ENCODE data around the gene KDM1B.
"Not testable (repeated sequence)": the region's sequence is repeated elsewhere in the genome, so short reads cannot be mapped to it uniquely, and the experiment has no call there.

Gene KDM1B

DNA sequence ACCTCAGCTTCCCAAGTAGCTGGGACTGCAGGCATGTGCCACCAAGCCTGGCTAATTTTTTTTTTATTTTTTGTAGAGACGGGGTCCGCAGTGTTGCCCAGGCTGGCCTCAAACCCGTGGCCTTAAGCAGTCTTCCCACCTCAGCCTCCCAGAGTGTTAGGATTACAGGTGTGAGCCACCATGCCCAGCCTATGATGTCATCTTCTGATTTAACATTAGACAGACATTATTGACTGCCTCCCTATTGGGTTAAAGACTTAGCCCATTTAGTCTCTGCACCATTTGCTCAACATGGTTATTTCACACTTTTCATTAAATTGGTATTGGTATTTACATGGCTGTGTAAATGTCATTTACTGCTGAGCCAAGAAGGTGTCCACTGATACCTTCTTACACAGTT lies 63.0 kb downstream of the KDM1B start:
- peaks cover 61% of the 10 kb centered on the region for H3K36me3 ChIP-seq (ENCODE audit: insufficient read depth, low read length)

DNA sequence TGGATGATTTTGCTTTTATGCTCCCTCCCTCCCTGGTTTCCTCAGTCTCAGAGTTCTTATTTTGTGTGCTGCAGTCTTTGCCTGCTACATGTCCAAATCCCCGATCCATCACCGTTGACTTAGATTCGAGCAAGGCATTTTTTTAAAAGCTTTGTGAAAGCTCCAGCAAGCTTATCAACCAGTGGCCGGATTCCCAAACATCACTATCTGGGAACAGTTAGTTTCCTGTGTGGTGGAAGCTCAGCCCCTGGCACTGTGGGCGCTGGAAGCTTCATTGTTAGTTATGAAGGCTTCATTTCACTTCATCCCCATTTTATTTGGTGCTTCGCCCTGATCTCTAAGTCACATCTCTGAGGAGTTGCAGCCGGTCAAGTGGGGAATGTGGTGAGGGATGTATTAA lies 64.4 kb downstream of the KDM1B start:
- Histone ChIP-seq H3K9ac (ENCODE audit: low read length) (no peak overlapping the region), H3K27me3 (ENCODE audit: insufficient read depth, low read length) (no peaks in the 10 kb centered on the region), H3K27ac (ENCODE audit: low read depth, low read length, poor library complexity, severe bottlenecking) (no peak overlapping the region), H3K36me3 (ENCODE audit: insufficient read depth, low read length) (peaks cover 74% of the 10 kb centered on the region), H3K4me3 (ENCODE audit: low read depth, low read length, poor library complexity, severe bottlenecking) (no peak overlapping the region), H4K20me1 (ENCODE audit: insufficient read depth, low read length) (no peaks in the 10 kb centered on the region), H2AFZ (ENCODE audit: low read length) (no peak overlapping the region), H3K9me2 (ENCODE audit: low read depth, low read length) (no peaks in the 10 kb centered on the region), H3F3A (ENCODE audit: insufficient read depth, low read length) (no peaks in the 10 kb centered on the region; the same call in 1 of the 2 replicates), H3K4me2 (ENCODE audit: low read length) (no peak overlapping the region), H3K9me3 (ENCODE audit: low read length) (no peaks in the 10 kb centered on the region), H3K79me2 (ENCODE audit: insufficient read depth, low read length) (no peaks in the 10 kb centered on the region), H3K4me1 (ENCODE audit: insufficient read depth, low read length, severe bottlenecking) (peaks cover 16% of the 10 kb centered on the region)
- TF ChIP-seq, protein P1, sequence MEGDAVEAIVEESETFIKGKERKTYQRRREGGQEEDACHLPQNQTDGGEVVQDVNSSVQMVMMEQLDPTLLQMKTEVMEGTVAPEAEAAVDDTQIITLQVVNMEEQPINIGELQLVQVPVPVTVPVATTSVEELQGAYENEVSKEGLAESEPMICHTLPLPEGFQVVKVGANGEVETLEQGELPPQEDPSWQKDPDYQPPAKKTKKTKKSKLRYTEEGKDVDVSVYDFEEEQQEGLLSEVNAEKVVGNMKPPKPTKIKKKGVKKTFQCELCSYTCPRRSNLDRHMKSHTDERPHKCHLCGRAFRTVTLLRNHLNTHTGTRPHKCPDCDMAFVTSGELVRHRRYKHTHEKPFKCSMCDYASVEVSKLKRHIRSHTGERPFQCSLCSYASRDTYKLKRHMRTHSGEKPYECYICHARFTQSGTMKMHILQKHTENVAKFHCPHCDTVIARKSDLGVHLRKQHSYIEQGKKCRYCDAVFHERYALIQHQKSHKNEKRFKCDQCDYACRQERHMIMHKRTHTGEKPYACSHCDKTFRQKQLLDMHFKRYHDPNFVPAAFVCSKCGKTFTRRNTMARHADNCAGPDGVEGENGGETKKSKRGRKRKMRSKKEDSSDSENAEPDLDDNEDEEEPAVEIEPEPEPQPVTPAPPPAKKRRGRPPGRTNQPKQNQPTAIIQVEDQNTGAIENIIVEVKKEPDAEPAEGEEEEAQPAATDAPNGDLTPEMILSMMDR (IDR thresholded peaks at IDR 0.05; ENCODE audit: low read length), result no peak
- no peak for TF ChIP-seq EZH2 (IDR thresholded peaks at IDR 0.05; ENCODE audit: borderline replicate concordance, low read length)

More for the DNA sequence above, 63.0 kb downstream of the KDM1B start:
- Histone ChIP-seq H3K4me1 (ENCODE audit: insufficient read depth, low read length, severe bottlenecking) (peaks cover 16% of the 10 kb centered on the region), H3K9ac (ENCODE audit: low read length) (no peak overlapping the region), H3K9me2 (ENCODE audit: low read depth, low read length) (no peaks in the 10 kb centered on the region), H3K27ac (ENCODE audit: low read depth, low read length, poor library complexity, severe bottlenecking) (no peak overlapping the region), H3K9me3 (ENCODE audit: low read length) (no peaks in the 10 kb centered on the region), H4K20me1 (ENCODE audit: insufficient read depth, low read length) (no peaks in the 10 kb centered on the region), H3K4me2 (ENCODE audit: low read length) (no peak overlapping the region), H3K4me3 (ENCODE audit: low read depth, low read length, poor library complexity, severe bottlenecking) (no peak overlapping the region), H3K79me2 (ENCODE audit: insufficient read depth, low read length) (no peaks in the 10 kb centered on the region), H3F3A (ENCODE audit: insufficient read depth, low read length) (no peaks in the 10 kb centered on the region), H2AFZ (ENCODE audit: low read length) (no peak overlapping the region), H3K27me3 (ENCODE audit: insufficient read depth, low read length) (no peaks in the 10 kb centered on the region)
- TF ChIP-seq EZH2 (IDR thresholded peaks at IDR 0.05; ENCODE audit: borderline replicate concordance, low read length), result no peak
- TF ChIP-seq, protein P1 (IDR thresholded peaks at IDR 0.05; ENCODE audit: low read length), result no peak

DNA sequence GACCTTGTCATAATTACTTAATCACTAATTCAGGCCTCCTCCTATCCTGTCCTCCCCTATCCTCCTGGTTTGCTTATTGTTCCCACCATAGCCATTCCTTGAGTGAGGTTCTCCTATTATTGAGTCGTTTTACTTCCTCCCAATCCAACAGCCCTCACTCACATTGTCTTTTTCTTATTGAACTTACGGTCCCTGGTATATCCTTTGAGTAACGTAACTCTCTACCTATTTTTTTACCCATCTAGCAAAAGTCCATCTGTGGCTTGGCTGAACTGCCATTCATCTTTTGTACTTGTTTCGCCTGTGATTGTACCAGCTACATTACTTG lies 66.0 kb downstream of the KDM1B start:
- H3K4me1 ChIP-seq (ENCODE audit: insufficient read depth, low read length, severe bottlenecking), result peaks cover 4% of the 10 kb centered on the region
- no peak for TF ChIP-seq EZH2 (IDR thresholded peaks at IDR 0.05; ENCODE audit: borderline replicate concordance, low read length)
- TF ChIP-seq, protein P1 (IDR thresholded peaks at IDR 0.05; ENCODE audit: low read length), result no peak
- no peak overlapping the region for H3K4me2 ChIP-seq (ENCODE audit: low read length)
- H3K4me3 ChIP-seq (ENCODE audit: low read depth, low read length, poor library complexity, severe bottlenecking), result no peak overlapping the region
- H3K27ac ChIP-seq (ENCODE audit: low read depth, low read length, poor library complexity, severe bottlenecking), result no peak overlapping the region
- no peak overlapping the region for H3K9ac ChIP-seq (ENCODE audit: low read length)
- peaks cover 82% of the 10 kb centered on the region for H3K36me3 ChIP-seq (ENCODE audit: insufficient read depth, low read length)
- no peaks in the 10 kb centered on the region for H4K20me1 ChIP-seq (ENCODE audit: insufficient read depth, low read length)
- H3K9me2 ChIP-seq (ENCODE audit: low read depth, low read length), result no peaks in the 10 kb centered on the region
- H3K79me2 ChIP-seq (ENCODE audit: insufficient read depth, low read length), result no peaks in the 10 kb centered on the region
- H3K9me3 ChIP-seq (ENCODE audit: low read length), result no peaks in the 10 kb centered on the region
- H3K27me3 ChIP-seq (ENCODE audit: insufficient read depth, low read length), result no peaks in the 10 kb centered on the region
- H3F3A ChIP-seq (ENCODE audit: insufficient read depth, low read length), result no peaks in the 10 kb centered on the region; the same call in none of the 2 replicates
- no peak overlapping the region for H2AFZ ChIP-seq (ENCODE audit: low read length)

DNA sequence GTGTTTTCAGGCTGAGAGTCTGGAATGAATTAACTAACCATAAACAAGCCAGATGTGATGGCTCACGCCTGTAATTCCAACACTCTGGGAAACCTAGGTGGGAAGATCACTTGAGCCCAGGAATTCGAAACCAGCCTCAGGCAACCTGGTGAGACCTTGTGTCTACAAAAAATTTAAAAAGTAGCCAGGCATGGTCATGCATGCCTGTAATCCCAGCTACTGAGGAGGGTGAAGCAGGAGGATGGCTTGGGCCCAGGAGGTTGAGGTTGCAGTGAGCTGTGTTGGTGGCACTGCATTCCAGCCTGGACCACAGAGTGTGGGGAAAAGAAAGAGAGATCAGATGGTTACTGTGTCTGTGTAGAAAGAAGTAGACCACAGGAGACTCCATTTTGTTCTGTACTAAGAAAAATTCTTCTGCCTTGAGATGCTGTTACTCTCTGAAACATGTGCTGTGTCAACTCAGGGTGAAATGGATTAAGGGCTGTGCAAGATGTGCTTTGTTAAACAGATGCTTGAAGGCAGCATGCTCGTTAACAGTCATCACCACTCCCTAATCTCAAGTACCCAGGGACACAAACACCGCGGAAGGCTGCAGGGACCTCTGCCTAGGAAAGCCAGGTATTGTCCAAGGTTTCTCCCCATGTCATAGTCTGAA lies 71.4 kb downstream of the KDM1B start:
- not testable (repeated sequence) for H3F3A ChIP-seq (ENCODE audit: insufficient read depth, low read length); H3K27ac ChIP-seq (ENCODE audit: low read depth, low read length, poor library complexity, severe bottlenecking); H2AFZ ChIP-seq (ENCODE audit: low read length); H3K9me2 ChIP-seq (ENCODE audit: low read depth, low read length); H3K9ac ChIP-seq (ENCODE audit: low read length); H3K4me2 ChIP-seq (ENCODE audit: low read length); H3K27me3 ChIP-seq (ENCODE audit: insufficient read depth, low read length); H3K4me1 ChIP-seq (ENCODE audit: insufficient read depth, low read length, severe bottlenecking); H3K79me2 ChIP-seq (ENCODE audit: insufficient read depth, low read length); H3K4me3 ChIP-seq (ENCODE audit: low read depth, low read length, poor library complexity, severe bottlenecking); H4K20me1 ChIP-seq (ENCODE audit: insufficient read depth, low read length); H3K9me3 ChIP-seq (ENCODE audit: low read length)
- H3K36me3 ChIP-seq (ENCODE audit: insufficient read depth, low read length), result peaks cover 85% of the 10 kb centered on the region

DNA sequence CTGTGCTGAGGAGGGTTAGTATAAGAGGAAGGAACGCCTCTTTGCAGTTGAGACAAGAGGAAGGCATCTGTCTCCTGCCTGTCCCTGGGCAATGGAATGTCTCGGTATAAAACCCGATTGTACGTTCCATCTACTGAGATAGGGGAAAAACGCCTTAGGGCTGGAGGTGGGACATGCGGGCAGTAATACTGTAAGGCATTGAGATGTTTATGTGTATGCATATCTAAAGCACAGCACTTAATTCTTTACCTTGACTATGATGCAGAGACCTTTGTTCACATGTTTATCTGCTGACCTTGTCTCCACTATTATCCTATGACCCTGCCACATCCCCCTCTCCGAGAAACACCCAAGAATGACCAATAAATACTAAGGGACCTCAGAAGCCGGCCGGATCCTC lies 71.9 kb downstream of the KDM1B start:
- not testable (repeated sequence) for H3K4me1 ChIP-seq (ENCODE audit: insufficient read depth, low read length, severe bottlenecking); H3K9me3 ChIP-seq (ENCODE audit: low read length); H3K4me3 ChIP-seq (ENCODE audit: low read depth, low read length, poor library complexity, severe bottlenecking); H3K27ac ChIP-seq (ENCODE audit: low read depth, low read length, poor library complexity, severe bottlenecking); H3K27me3 ChIP-seq (ENCODE audit: insufficient read depth, low read length); H3K4me2 ChIP-seq (ENCODE audit: low read length); H3K9me2 ChIP-seq (ENCODE audit: low read depth, low read length); H3F3A ChIP-seq (ENCODE audit: insufficient read depth, low read length); H3K79me2 ChIP-seq (ENCODE audit: insufficient read depth, low read length); H3K9ac ChIP-seq (ENCODE audit: low read length); H4K20me1 ChIP-seq (ENCODE audit: insufficient read depth, low read length); H2AFZ ChIP-seq (ENCODE audit: low read length)
- H3K36me3 ChIP-seq (ENCODE audit: insufficient read depth, low read length), result peaks cover 85% of the 10 kb centered on the region
